Measurements from ENCODE around the gene PGBD1. TPM values are rescaled to one million over a fixed set of nuclear protein-coding genes. Genes with fewer than 3 reads are reported as not detected.

PGBD1 gene
- 6.1 TPM for polyA plus RNA-seq (2013, experiment 1 of 2; ENCODE audit: insufficient read length)
- 6.1 TPM for polyA plus RNA-seq (2013, experiment 2 of 2; ENCODE audit: insufficient read length)

GRCh38 chr6:28281288-28282064 lies at the start of gene PGBD1:
TSS of gene PGBD1 (plus strand) at chr6:28281572. CDS start at chr6:28283814, 2,242 bp downstream.
- peak; percentile 81 for DNase-seq

GRCh38 chr6:28232785-28233184 lies 48.6 kb upstream of the PGBD1 start:
- no peak for DNase-seq

DNA sequence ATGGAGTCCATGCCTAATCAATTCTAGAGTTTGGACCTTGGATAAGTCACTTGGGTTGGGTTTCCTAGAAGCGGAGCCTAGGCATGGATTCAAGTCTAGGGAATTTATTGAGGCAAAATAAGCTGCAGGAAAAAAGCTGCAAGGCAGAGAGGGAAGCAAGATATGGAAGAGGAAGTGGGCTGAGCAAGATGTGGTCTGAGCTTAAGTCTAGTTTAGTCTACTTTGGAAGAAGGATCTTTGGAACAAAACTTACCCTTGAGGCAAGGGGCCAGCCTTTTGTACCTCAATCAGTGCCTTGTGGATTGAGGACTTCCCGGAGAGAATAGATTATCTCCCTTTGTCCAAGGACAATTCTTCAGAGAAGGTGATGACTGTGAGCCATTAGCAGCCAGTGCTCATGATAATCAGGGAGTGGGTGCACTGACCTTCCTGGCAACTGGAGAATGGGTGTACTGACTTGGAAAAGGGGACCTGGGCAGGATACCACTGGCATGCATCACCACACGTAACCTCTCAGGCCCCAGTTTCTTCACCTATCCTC lies 45.4 kb upstream of the PGBD1 start:
- DNase-seq: no peak

- DNase-seq: no peak
These were observed 41.7 kb upstream of the PGBD1 start for GRCh38 chr6:28239636-28240035.

GRCh38 chr6:28240471-28240870 lies 40.9 kb upstream of the PGBD1 start:
- no peak for DNase-seq

GRCh38 chr6:28243946-28244345 lies 37.4 kb upstream of the PGBD1 start:
- no peak for DNase-seq

DNA sequence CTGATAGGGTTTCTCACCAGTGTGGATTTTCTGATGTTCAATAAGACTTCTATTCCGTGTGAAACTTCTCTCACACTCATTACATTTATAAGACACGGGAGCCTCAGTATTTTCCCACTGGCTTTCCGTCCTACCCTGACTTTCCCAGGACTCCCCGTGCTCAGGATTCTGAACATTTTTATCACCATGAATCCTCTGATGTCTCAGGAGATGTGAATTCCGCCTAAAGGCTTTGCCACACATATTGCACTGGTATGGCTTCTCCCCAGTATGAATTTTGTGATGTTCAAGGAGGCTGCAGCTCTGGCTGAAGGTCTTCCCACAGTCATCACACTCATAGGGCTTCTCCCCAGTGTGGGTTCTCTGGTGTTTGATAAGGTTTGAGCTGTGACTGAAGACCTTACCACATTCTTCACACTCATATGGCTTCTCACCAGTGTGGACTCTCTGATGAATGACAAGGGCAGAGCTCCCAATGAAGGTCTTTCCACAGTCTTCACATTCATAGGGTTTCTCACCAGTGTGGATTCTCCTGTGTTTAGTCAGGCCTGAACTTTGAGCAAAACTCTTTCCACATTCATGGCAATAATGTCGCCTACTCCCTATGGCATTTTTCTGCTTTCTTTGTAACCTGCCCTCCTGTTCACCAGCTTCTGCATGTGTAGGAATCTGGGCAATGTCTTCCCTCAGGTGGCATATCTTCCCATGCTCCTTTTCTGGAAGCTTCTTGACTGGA lies 36.0 kb upstream of the PGBD1 start:
- no peak for DNase-seq

GRCh38 chr6:28248916-28249315 lies 32.5 kb upstream of the PGBD1 start:
- DNase-seq: no peak

GRCh38 chr6:28250747-28251146 lies 30.6 kb upstream of the PGBD1 start:
- DNase-seq: no peak

DNA sequence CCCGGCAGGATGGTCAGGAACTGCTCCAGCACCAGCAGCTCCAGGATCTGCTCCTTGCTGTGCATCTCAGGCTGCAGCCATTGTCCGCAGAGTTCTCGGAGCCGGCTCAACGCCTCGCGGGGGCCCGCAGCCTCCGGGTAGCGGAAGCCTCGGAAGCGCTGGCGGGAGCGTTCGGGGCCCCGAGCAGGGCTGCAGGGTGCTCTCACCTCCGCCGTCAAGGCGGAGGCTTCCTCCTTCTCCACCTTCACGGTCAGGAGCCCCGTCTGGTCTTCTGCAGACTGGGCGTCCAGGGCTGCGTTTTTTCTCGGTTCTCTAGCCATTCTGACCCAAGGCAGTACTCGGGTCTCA lies 29.7 kb upstream of the PGBD1 start:
- no peak for DNase-seq

GRCh38 chr6:28252009-28252975 lies 29.1 kb upstream of the PGBD1 start, which contains the start of gene ZKSCAN4:
TSS of gene ZKSCAN4 (minus strand) at chr6:28252269. CDS start at chr6:28251980, 289 bp downstream.
- DNase-seq: peak; percentile 91

GRCh38 chr6:28254121-28254519 lies 27.3 kb upstream of the PGBD1 start:
- no peak for DNase-seq

- DNase-seq: no peak
These were observed 24.3 kb upstream of the PGBD1 start for GRCh38 chr6:28257042-28257441.

DNA sequence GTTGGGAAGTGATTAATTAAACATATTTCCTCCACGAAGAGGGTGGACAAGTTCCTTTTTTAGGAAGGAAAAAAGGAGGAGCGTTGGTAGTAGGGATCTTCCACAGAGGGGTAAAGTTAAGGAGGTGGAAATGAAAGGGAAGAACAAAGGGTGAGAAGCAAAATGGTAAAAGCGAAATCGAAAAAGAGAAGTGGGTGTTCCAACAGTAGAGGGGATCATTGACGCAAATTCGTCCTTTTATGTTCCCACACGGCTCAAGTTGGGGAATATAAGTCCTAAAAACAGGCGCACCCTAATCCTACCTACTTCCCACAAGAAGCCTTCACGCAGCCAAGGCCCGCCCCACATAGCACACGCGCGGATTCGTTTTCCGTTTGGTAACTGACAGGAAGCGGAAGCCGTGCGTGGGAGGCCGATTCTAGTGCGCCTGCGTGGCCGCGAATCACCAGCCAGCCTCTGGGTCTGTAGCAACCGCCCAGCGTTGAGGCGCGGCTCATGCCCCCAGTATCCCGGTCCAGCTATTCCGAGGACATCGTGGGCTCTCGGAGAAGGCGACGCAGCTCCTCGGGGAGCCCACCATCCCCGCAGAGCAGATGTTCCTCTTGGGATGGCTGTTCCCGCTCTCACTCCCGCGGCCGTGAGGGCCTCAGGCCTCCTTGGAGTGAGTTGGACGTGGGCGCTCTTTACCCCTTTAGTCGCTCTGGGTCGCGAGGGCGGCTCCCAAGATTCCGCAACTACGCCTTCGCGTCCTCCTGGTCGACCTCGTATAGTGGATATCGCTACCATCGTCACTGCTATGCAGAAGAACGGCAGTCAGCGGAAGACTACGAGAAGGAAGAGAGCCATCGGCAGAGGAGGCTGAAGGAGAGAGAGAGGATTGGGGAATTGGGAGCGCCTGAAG lies 22.2 kb upstream of the PGBD1 start, which contains the start of gene NKAPL:
NKAPL (plus strand) TSS at position 421 of the 901 bp plus-strand sequence; CDS start at position 496, 75 bp downstream.
- DNase-seq: peak; percentile 73

DNA sequence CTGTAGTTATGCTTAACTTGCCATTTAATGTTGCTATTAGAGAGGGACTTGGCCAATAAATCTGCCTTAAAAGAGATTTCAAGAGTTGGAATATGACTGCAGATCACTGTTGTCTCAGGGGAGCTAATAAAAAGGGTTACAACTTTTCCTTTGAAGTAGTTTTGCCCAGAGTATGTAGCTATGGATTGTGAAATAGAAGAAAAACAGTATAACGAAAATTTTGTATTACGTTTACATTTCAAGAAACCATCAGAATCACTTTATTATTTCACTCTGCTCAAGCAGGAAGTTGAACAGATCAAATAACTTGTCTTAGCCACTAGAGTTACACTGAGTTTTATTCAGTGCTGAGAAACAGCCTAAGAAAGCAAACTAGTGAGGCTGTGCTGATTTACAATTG lies 17.4 kb upstream of the PGBD1 start:
- DNase-seq: no peak

DNA sequence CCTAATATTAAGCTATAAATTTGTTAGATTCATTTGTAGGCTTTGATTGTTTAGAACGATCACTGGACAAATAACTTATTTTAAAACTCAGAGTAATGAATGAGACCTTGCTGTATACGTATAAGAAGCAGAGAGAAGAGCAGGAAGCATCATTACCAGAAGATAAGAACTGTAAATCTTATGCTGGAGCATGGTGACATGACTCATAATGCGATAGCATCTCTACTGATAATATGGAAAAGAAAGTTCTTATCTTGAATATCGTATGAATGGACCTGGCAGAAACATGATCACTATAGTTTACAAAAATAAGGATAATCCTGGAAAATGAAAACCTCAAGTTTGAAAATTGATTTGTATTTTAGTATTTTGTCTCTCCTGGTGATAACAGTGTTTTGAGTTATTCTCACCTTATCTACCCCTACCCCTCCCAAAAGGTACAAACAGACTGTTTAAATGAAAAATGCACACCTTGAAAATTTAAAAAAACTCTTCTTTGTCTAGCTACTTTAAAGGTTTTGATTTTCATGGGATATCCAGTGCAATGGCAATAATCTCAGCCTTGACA lies 16.5 kb upstream of the PGBD1 start:
- no peak for DNase-seq

DNA sequence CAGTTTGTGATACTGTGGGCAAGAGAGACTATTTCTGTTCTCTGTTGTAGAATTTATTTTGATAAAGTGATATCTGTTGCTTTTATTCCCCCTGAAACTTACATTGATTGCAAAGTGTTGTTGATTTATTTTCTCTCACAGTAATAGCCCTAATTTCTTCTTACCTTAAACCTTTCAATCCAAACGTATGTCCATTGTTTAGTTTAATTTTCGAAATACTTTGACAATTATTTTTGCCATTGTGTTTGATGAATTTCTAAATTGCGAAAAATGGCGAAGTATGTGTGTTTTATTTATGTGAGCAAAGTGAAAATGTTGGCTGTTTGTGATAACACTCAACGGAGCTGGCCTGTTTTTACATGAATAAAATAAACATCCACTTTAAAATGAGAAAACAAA lies 14.8 kb upstream of the PGBD1 start:
- no peak for DNase-seq

GRCh38 chr6:28266962-28267694 lies 14.2 kb upstream of the PGBD1 start, which contains the start of gene ZSCAN26:
TSS of gene ZSCAN26 (plus strand) at chr6:28267143. CDS start at chr6:28271920, 4,777 bp downstream.
- peak; percentile 89 for DNase-seq

GRCh38 chr6:28267695-28268059 lies 13.7 kb upstream of the PGBD1 start:
- no peak for DNase-seq

GRCh38 chr6:28269492-28269891 lies 11.9 kb upstream of the PGBD1 start:
- DNase-seq: peak; percentile 84
